T-helper 2 cell treated with Interferon-gamma antibody and Interleukin-4, amounts not matched to agents 5 μg/mL and 100 μg/mL, for 36 hours (primary cell): Measurements from ENCODE around the gene FEM1B.

Experiments used
- DNase-seq: peaks from one replicate; pipeline ENCODE4 v3.0.0; 2021; ENCODE audit warnings: low spot score
- H3K27ac Mint-ChIP-seq: one replicate; pipeline ENCODE4 v1.8.0; 2021; ENCODE audit warnings: mild to moderate bottlenecking, mixed read lengths
- H3K27me3 Mint-ChIP-seq: one replicate; pipeline ENCODE4 v1.8.0; 2021; ENCODE audit warnings: low read depth, mixed read lengths
- H3K36me3 Mint-ChIP-seq: one replicate; pipeline ENCODE4 v1.8.0; 2021; ENCODE audit warnings: low read depth, mixed read lengths
- H3K4me1 Mint-ChIP-seq: one replicate; pipeline ENCODE4 v1.8.0; 2021; ENCODE audit warnings: low read depth, mixed read lengths
- H3K4me3 Mint-ChIP-seq: one replicate; pipeline ENCODE4 v1.8.0; 2022; ENCODE audit warnings: mild to moderate bottlenecking, moderate library complexity, mixed read lengths
- H3K9me3 Mint-ChIP-seq: one replicate; pipeline ENCODE4 v1.8.0; 2021; ENCODE audit warnings: mixed read lengths

The FEM1B gene

GRCh38 chr15:68285259-68285980, 7.9 kb downstream of the FEM1B start:
- Mint-ChIP-seq H3K9me3 (no peaks in the 10 kb centered on the region), H3K36me3 (peaks cover 42% of the 10 kb centered on the region), H3K4me3 (no peak overlapping the region), H3K27ac (no peak overlapping the region), H3K4me1 (peaks cover 41% of the 10 kb centered on the region), H3K27me3 (no peaks in the 10 kb centered on the region)
- no peak for DNase-seq

- Mint-ChIP-seq H3K27ac (no peak overlapping the region), H3K27me3 (no peaks in the 10 kb centered on the region), H3K4me3 (no peak overlapping the region), H3K36me3 (peaks cover 49% of the 10 kb centered on the region), H3K9me3 (no peaks in the 10 kb centered on the region), H3K4me1 (peaks cover 37% of the 10 kb centered on the region)
- no peak for DNase-seq
Measured at GRCh38 chr15:68286256-68286655, 8.7 kb downstream of the FEM1B start.

GRCh38 chr15:68289057-68289456, 11.5 kb downstream of the FEM1B start:
- Mint-ChIP-seq H3K4me1 (peaks cover 36% of the 10 kb centered on the region), H3K36me3 (peaks cover 59% of the 10 kb centered on the region)

GRCh38 chr15:68289621-68290352, 12.2 kb downstream of the FEM1B start:
- no peak overlapping the region for H3K27ac Mint-ChIP-seq

More at GRCh38 chr15:68289057-68289456, 11.5 kb downstream of the FEM1B start:
- no peaks in the 10 kb centered on the region for H3K9me3 Mint-ChIP-seq
- DNase-seq, result no peak
- H3K4me3 Mint-ChIP-seq, result no peak overlapping the region
- no peak overlapping the region for H3K27ac Mint-ChIP-seq
- H3K27me3 Mint-ChIP-seq, result no peaks in the 10 kb centered on the region

GRCh38 chr15:68290715-68291114, 13.2 kb downstream of the FEM1B start:
- Mint-ChIP-seq H3K27me3 (no peaks in the 10 kb centered on the region), H3K36me3 (peaks cover 53% of the 10 kb centered on the region), H3K4me3 (no peak overlapping the region), H3K27ac (no peak overlapping the region), H3K4me1 (peaks cover 32% of the 10 kb centered on the region), H3K9me3 (no peaks in the 10 kb centered on the region)
- DNase-seq, result no peak

More at GRCh38 chr15:68289621-68290352, 12.2 kb downstream of the FEM1B start:
- DNase-seq, result no peak
- H3K4me1 Mint-ChIP-seq, result peaks cover 35% of the 10 kb centered on the region
- no peaks in the 10 kb centered on the region for H3K27me3 Mint-ChIP-seq
- no peaks in the 10 kb centered on the region for H3K9me3 Mint-ChIP-seq
- no peak overlapping the region for H3K4me3 Mint-ChIP-seq
- H3K36me3 Mint-ChIP-seq, result peaks cover 58% of the 10 kb centered on the region

GRCh38 chr15:68292157-68292781, 14.7 kb downstream of the FEM1B start:
- H3K27ac Mint-ChIP-seq, result no peak overlapping the region
- H3K9me3 Mint-ChIP-seq, result no peaks in the 10 kb centered on the region
- H3K4me1 Mint-ChIP-seq, result peaks cover 27% of the 10 kb centered on the region
- no peak overlapping the region for H3K4me3 Mint-ChIP-seq
- no peak for DNase-seq
- H3K36me3 Mint-ChIP-seq, result peaks cover 50% of the 10 kb centered on the region
- H3K27me3 Mint-ChIP-seq, result no peaks in the 10 kb centered on the region

GRCh38 chr15:68292967-68293366, 15.4 kb downstream of the FEM1B start:
- Mint-ChIP-seq H3K36me3 (peaks cover 51% of the 10 kb centered on the region), H3K4me3 (no peak overlapping the region), H3K27ac (no peak overlapping the region), H3K9me3 (no peaks in the 10 kb centered on the region), H3K4me1 (peaks cover 25% of the 10 kb centered on the region), H3K27me3 (no peaks in the 10 kb centered on the region)
- DNase-seq, result no peak

GRCh38 chr15:68295014-68295805, 17.7 kb downstream of the FEM1B start:
- Mint-ChIP-seq H3K27ac (no peak overlapping the region), H3K4me3 (no peak overlapping the region), H3K27me3 (no peaks in the 10 kb centered on the region), H3K9me3 (no peaks in the 10 kb centered on the region), H3K4me1 (peaks cover 23% of the 10 kb centered on the region), H3K36me3 (peaks cover 41% of the 10 kb centered on the region)
- DNase-seq, result no peak

- peaks cover 16% of the 10 kb centered on the region for H3K4me1 Mint-ChIP-seq
- no peak for DNase-seq
- peak overlapping the region; percentile 74 for H3K27ac Mint-ChIP-seq
- H3K36me3 Mint-ChIP-seq, result peaks cover 22% of the 10 kb centered on the region
- H3K4me3 Mint-ChIP-seq, result peak overlapping the region; percentile 79
- no peaks in the 10 kb centered on the region for H3K27me3 Mint-ChIP-seq
- H3K9me3 Mint-ChIP-seq, result no peaks in the 10 kb centered on the region
Measured at GRCh38 chr15:68298336-68298735, 20.8 kb downstream of the FEM1B start.

GRCh38 chr15:68298882-68299381, 21.4 kb downstream of the FEM1B start:
- H3K27me3 Mint-ChIP-seq, result no peaks in the 10 kb centered on the region
- H3K4me3 Mint-ChIP-seq, result peak overlapping the region; percentile 79
- peaks cover 18% of the 10 kb centered on the region for H3K36me3 Mint-ChIP-seq
- peak overlapping the region; percentile 74 for H3K27ac Mint-ChIP-seq
- H3K4me1 Mint-ChIP-seq, result peaks cover 16% of the 10 kb centered on the region
- DNase-seq, result no peak
- H3K9me3 Mint-ChIP-seq, result no peaks in the 10 kb centered on the region

GRCh38 chr15:68299436-68299835, 21.9 kb downstream of the FEM1B start:
- DNase-seq, result no peak
- peaks cover 14% of the 10 kb centered on the region for H3K36me3 Mint-ChIP-seq
- peak overlapping the region; percentile 60 for H3K27ac Mint-ChIP-seq
- no peaks in the 10 kb centered on the region for H3K9me3 Mint-ChIP-seq
- no peaks in the 10 kb centered on the region for H3K27me3 Mint-ChIP-seq
- peaks cover 16% of the 10 kb centered on the region for H3K4me1 Mint-ChIP-seq
- H3K4me3 Mint-ChIP-seq, result peak overlapping the region; percentile 79

GRCh38 chr15:68300115-68300940, 22.8 kb downstream of the FEM1B start:
- Mint-ChIP-seq H3K9me3 (no peaks in the 10 kb centered on the region), H3K4me3 (no peak overlapping the region), H3K36me3 (peaks cover 11% of the 10 kb centered on the region), H3K4me1 (peaks cover 16% of the 10 kb centered on the region), H3K27me3 (no peaks in the 10 kb centered on the region), H3K27ac (no peak overlapping the region)
- DNase-seq, result no peak

GRCh38 chr15:68301301-68301700, 23.8 kb downstream of the FEM1B start:
- Mint-ChIP-seq H3K27me3 (no peaks in the 10 kb centered on the region), H3K27ac (no peak overlapping the region), H3K36me3 (peaks cover 10% of the 10 kb centered on the region), H3K9me3 (no peaks in the 10 kb centered on the region), H3K4me3 (no peak overlapping the region), H3K4me1 (peaks cover 20% of the 10 kb centered on the region)
- no peak for DNase-seq
